Measurements from ENCODE around the gene SLC37A1.
A peak's percentile ranks its signal among the peaks of the same experiment; 100 is the strongest.

The SLC37A1 gene

GRCh38 chr21:42500736-42501135 lies 12.9 kb upstream of the SLC37A1 start:
- peaks cover 14% of the 10 kb centered on the region for H3K4me1 ChIP-seq (ENCODE audit: control insufficient read depth, insufficient read depth, low read length, poor library complexity, severe bottlenecking)

GRCh38 chr21:42503711-42504110 lies 9.9 kb upstream of the SLC37A1 start:
- Histone ChIP-seq H3K27me3 (replicated peaks; ENCODE audit: control insufficient read depth, insufficient read depth, low read length, poor library complexity, severe bottlenecking) (no peaks in the 10 kb centered on the region), H3K9me3 (ENCODE audit: control insufficient read depth, low read length) (no peaks in the 10 kb centered on the region), H3K4me3 (ENCODE audit: insufficient read depth, low read depth, low read length, poor library complexity, severe bottlenecking) (no peak overlapping the region), H3K4me1 (ENCODE audit: control insufficient read depth, insufficient read depth, low read length, poor library complexity, severe bottlenecking) (peaks cover 5% of the 10 kb centered on the region), H3K27ac (ENCODE audit: insufficient read depth, low read length, poor library complexity, severe bottlenecking) (no peak overlapping the region), H3K36me3 (ENCODE audit: control insufficient read depth, insufficient read depth, low read length) (no peaks in the 10 kb centered on the region)
- DNase-seq = no peak

More at GRCh38 chr21:42500736-42501135, 12.9 kb upstream of the SLC37A1 start:
- no peaks in the 10 kb centered on the region for H3K9me3 ChIP-seq (ENCODE audit: control insufficient read depth, low read length)
- H3K27me3 ChIP-seq (replicated peaks; ENCODE audit: control insufficient read depth, insufficient read depth, low read length, poor library complexity, severe bottlenecking) = no peaks in the 10 kb centered on the region
- no peak overlapping the region for H3K27ac ChIP-seq (ENCODE audit: insufficient read depth, low read length, poor library complexity, severe bottlenecking)
- no peak for DNase-seq
- H3K36me3 ChIP-seq (ENCODE audit: control insufficient read depth, insufficient read depth, low read length) = no peaks in the 10 kb centered on the region
- H3K4me3 ChIP-seq (ENCODE audit: insufficient read depth, low read depth, low read length, poor library complexity, severe bottlenecking) = no peak overlapping the region

- peaks cover 5% of the 10 kb centered on the region for H3K4me1 ChIP-seq (ENCODE audit: control insufficient read depth, insufficient read depth, low read length, poor library complexity, severe bottlenecking)
- H3K9me3 ChIP-seq (ENCODE audit: control insufficient read depth, low read length) = no peaks in the 10 kb centered on the region
- H3K4me3 ChIP-seq (ENCODE audit: insufficient read depth, low read depth, low read length, poor library complexity, severe bottlenecking) = no peak overlapping the region
- no peak for DNase-seq
- no peaks in the 10 kb centered on the region for H3K36me3 ChIP-seq (ENCODE audit: control insufficient read depth, insufficient read depth, low read length)
- no peaks in the 10 kb centered on the region for H3K27me3 ChIP-seq (replicated peaks; ENCODE audit: control insufficient read depth, insufficient read depth, low read length, poor library complexity, severe bottlenecking)
- H3K27ac ChIP-seq (ENCODE audit: insufficient read depth, low read length, poor library complexity, severe bottlenecking) = no peak overlapping the region
Measured at GRCh38 chr21:42505090-42505726, 8.4 kb upstream of the SLC37A1 start.

GRCh38 chr21:42507418-42507817 lies 6.2 kb upstream of the SLC37A1 start:
- no peaks in the 10 kb centered on the region for H3K36me3 ChIP-seq (ENCODE audit: control insufficient read depth, insufficient read depth, low read length)
- H3K4me3 ChIP-seq (ENCODE audit: insufficient read depth, low read depth, low read length, poor library complexity, severe bottlenecking) = no peak overlapping the region
- H3K27ac ChIP-seq (ENCODE audit: insufficient read depth, low read length, poor library complexity, severe bottlenecking) = no peak overlapping the region
- H3K27me3 ChIP-seq (replicated peaks; ENCODE audit: control insufficient read depth, insufficient read depth, low read length, poor library complexity, severe bottlenecking) = no peaks in the 10 kb centered on the region
- H3K9me3 ChIP-seq (ENCODE audit: control insufficient read depth, low read length) = no peaks in the 10 kb centered on the region
- peaks cover 5% of the 10 kb centered on the region for H3K4me1 ChIP-seq (ENCODE audit: control insufficient read depth, insufficient read depth, low read length, poor library complexity, severe bottlenecking)
- no peak for DNase-seq

- no peak for DNase-seq
- no peaks in the 10 kb centered on the region for H3K36me3 ChIP-seq (ENCODE audit: control insufficient read depth, insufficient read depth, low read length)
- no peak overlapping the region for H3K4me3 ChIP-seq (ENCODE audit: insufficient read depth, low read depth, low read length, poor library complexity, severe bottlenecking)
- H3K4me1 ChIP-seq (ENCODE audit: control insufficient read depth, insufficient read depth, low read length, poor library complexity, severe bottlenecking) = peaks cover 10% of the 10 kb centered on the region
- H3K9me3 ChIP-seq (ENCODE audit: control insufficient read depth, low read length) = no peaks in the 10 kb centered on the region
- no peaks in the 10 kb centered on the region for H3K27me3 ChIP-seq (replicated peaks; ENCODE audit: control insufficient read depth, insufficient read depth, low read length, poor library complexity, severe bottlenecking)
- no peak overlapping the region for H3K27ac ChIP-seq (ENCODE audit: insufficient read depth, low read length, poor library complexity, severe bottlenecking)
Measured at GRCh38 chr21:42508371-42508770, 5.3 kb upstream of the SLC37A1 start.

- no peak overlapping the region for H3K27ac ChIP-seq (ENCODE audit: insufficient read depth, low read length, poor library complexity, severe bottlenecking)
- no peaks in the 10 kb centered on the region for H3K27me3 ChIP-seq (replicated peaks; ENCODE audit: control insufficient read depth, insufficient read depth, low read length, poor library complexity, severe bottlenecking)
- H3K4me3 ChIP-seq (ENCODE audit: insufficient read depth, low read depth, low read length, poor library complexity, severe bottlenecking) = no peak overlapping the region
- DNase-seq = no peak
- no peaks in the 10 kb centered on the region for H3K9me3 ChIP-seq (ENCODE audit: control insufficient read depth, low read length)
- no peaks in the 10 kb centered on the region for H3K36me3 ChIP-seq (ENCODE audit: control insufficient read depth, insufficient read depth, low read length)
- H3K4me1 ChIP-seq (ENCODE audit: control insufficient read depth, insufficient read depth, low read length, poor library complexity, severe bottlenecking) = peaks cover 5% of the 10 kb centered on the region
Measured at GRCh38 chr21:42509244-42509643, 4.4 kb upstream of the SLC37A1 start.

GRCh38 chr21:42512346-42513034 lies 1.2 kb upstream of the SLC37A1 start:
- DNase-seq = no peak
- H3K27ac ChIP-seq (ENCODE audit: insufficient read depth, low read length, poor library complexity, severe bottlenecking) = no peak overlapping the region

GRCh38 chr21:42513985-42514882 lies 582 bp downstream of the SLC37A1 start:
- DNase-seq = peak; percentile 27 to 33 (median 32)
- Histone ChIP-seq H3K27me3 (replicated peaks; ENCODE audit: control insufficient read depth, insufficient read depth, low read length, poor library complexity, severe bottlenecking) (no peaks in the 10 kb centered on the region), H3K9me3 (ENCODE audit: control insufficient read depth, low read length) (no peaks in the 10 kb centered on the region), H3K4me1 (ENCODE audit: control insufficient read depth, insufficient read depth, low read length, poor library complexity, severe bottlenecking) (peaks cover 14% of the 10 kb centered on the region), H3K36me3 (ENCODE audit: control insufficient read depth, insufficient read depth, low read length) (peaks cover 13% of the 10 kb centered on the region), H3K4me3 (ENCODE audit: insufficient read depth, low read depth, low read length, poor library complexity, severe bottlenecking) (peak overlapping the region; percentile 97), H3K27ac (ENCODE audit: insufficient read depth, low read length, poor library complexity, severe bottlenecking) (peak overlapping the region; percentile 78)

More at GRCh38 chr21:42512346-42513034, 1.2 kb upstream of the SLC37A1 start:
- H3K9me3 ChIP-seq (ENCODE audit: control insufficient read depth, low read length) = no peaks in the 10 kb centered on the region
- no peaks in the 10 kb centered on the region for H3K27me3 ChIP-seq (replicated peaks; ENCODE audit: control insufficient read depth, insufficient read depth, low read length, poor library complexity, severe bottlenecking)
- H3K4me1 ChIP-seq (ENCODE audit: control insufficient read depth, insufficient read depth, low read length, poor library complexity, severe bottlenecking) = peaks cover 14% of the 10 kb centered on the region
- H3K4me3 ChIP-seq (ENCODE audit: insufficient read depth, low read depth, low read length, poor library complexity, severe bottlenecking) = no peak overlapping the region
- no peaks in the 10 kb centered on the region for H3K36me3 ChIP-seq (ENCODE audit: control insufficient read depth, insufficient read depth, low read length)

- no peak for DNase-seq
Measured at GRCh38 chr21:42514883-42515228, 1.2 kb downstream of the SLC37A1 start.

More at GRCh38 chr21:42514883-42515228, 1.2 kb downstream of the SLC37A1 start:
- Histone ChIP-seq H3K4me3 (ENCODE audit: insufficient read depth, low read depth, low read length, poor library complexity, severe bottlenecking) (peak overlapping the region; percentile 97), H3K4me1 (ENCODE audit: control insufficient read depth, insufficient read depth, low read length, poor library complexity, severe bottlenecking) (peaks cover 14% of the 10 kb centered on the region), H3K36me3 (ENCODE audit: control insufficient read depth, insufficient read depth, low read length) (peaks cover 17% of the 10 kb centered on the region), H3K27me3 (replicated peaks; ENCODE audit: control insufficient read depth, insufficient read depth, low read length, poor library complexity, severe bottlenecking) (no peaks in the 10 kb centered on the region), H3K9me3 (ENCODE audit: control insufficient read depth, low read length) (no peaks in the 10 kb centered on the region), H3K27ac (ENCODE audit: insufficient read depth, low read length, poor library complexity, severe bottlenecking) (peak overlapping the region; percentile 78)
